Osteoblast (primary cell): Measurements from ENCODE around the gene MRC1. TPM values are rescaled to one million over a fixed set of nuclear protein-coding genes. Genes with fewer than 3 reads are reported as not detected.

Source experiments
- DNase-seq: peaks from one replicate; pipeline ENCODE4 v3.0.0; 2011; ENCODE audit warnings: low spot score, mixed read lengths; ENCODE audit not compliant: insufficient read length; ENCODE audit errors: missing footprints
- H2AFZ ChIP-seq: 2 replicates; pipeline ENCODE4 v1.6.0; 2011; ENCODE audit warnings: mild to moderate bottlenecking, low read length
- H3K27ac ChIP-seq: 2 replicates; pipeline ENCODE4 v1.5.1; 2011; ENCODE audit warnings: mild to moderate bottlenecking, low read depth, low read length, moderate library complexity
- H3K27me3 ChIP-seq: 2 replicates; pipeline ENCODE4 v1.6.0; 2012; ENCODE audit warnings: mild to moderate bottlenecking, control low read depth, inconsistent platforms, low read length, moderate library complexity; ENCODE audit not compliant: insufficient read depth
- H3K36me3 ChIP-seq: 2 replicates; pipeline ENCODE4 v1.5.1; 2011; ENCODE audit warnings: mild to moderate bottlenecking, low read length, control low read depth, moderate library complexity; ENCODE audit not compliant: insufficient read depth
- H3K4me1 ChIP-seq: 2 replicates; pipeline ENCODE4 v1.5.1; 2011; ENCODE audit warnings: mild to moderate bottlenecking, low read length, control low read depth, moderate library complexity; ENCODE audit not compliant: insufficient read depth
- H3K4me2 ChIP-seq: 2 replicates; pipeline ENCODE4 v1.6.0; 2011; ENCODE audit warnings: mild to moderate bottlenecking, low read length; ENCODE audit not compliant: insufficient read depth
- H3K4me3 ChIP-seq: fragments of 200-600 bp; sonication (generic); 3 replicates; pipeline ENCODE4 v1.5.1; 2012; ENCODE audit warnings: mild to moderate bottlenecking, low read length, inconsistent platforms; ENCODE audit not compliant: insufficient read depth
- H3K79me2 ChIP-seq: 2 replicates; pipeline ENCODE4 v1.6.0; 2012; ENCODE audit warnings: mild to moderate bottlenecking, low read length, control low read depth, inconsistent platforms; ENCODE audit not compliant: insufficient read depth
- H3K9me3 ChIP-seq: 2 replicates; pipeline ENCODE4 v1.5.1; 2011; ENCODE audit warnings: low read depth, low read length, control low read depth
- H4K20me1 ChIP-seq: 2 replicates; pipeline ENCODE4 v1.6.0; 2012; ENCODE audit warnings: mild to moderate bottlenecking, low read length, control low read depth; ENCODE audit not compliant: insufficient read depth
- CTCF ChIP-seq: IDR thresholded peaks from 2 replicates; pipeline ENCODE4 v1.5.1; 2011; ENCODE audit warnings: mild to moderate bottlenecking, low read depth, low read length, moderate library complexity; ENCODE audit errors: extremely low read depth
- total RNA-seq: library from RNA; depleted of rRNA; stranded (reverse); fragments of >200 nt; gene quantifications from 2 replicates; pipeline ENCODE4 v1.2.3, GENCODE V29; 2012

MRC1 gene
- total RNA-seq, 1 donor, result 0.36 TPM

- Histone ChIP-seq H3K9me3 (no peaks in the 10 kb centered on the region), H3K27me3 (no peaks in the 10 kb centered on the region), H2AFZ (no peak overlapping the region), H3K27ac (no peak overlapping the region), H3K4me2 (no peak overlapping the region), H4K20me1 (no peaks in the 10 kb centered on the region), H3K79me2 (no peaks in the 10 kb centered on the region), H3K36me3 (no peaks in the 10 kb centered on the region), H3K4me1 (no peaks in the 10 kb centered on the region), H3K4me3 (no peak overlapping the region)
- DNase-seq, result no peak
- TF ChIP-seq CTCF, result no peak
Observed at GRCh38 chr10:17914169-17915045, 105.3 kb downstream of the MRC1 start.

- H3K4me2 ChIP-seq, result no peak overlapping the region
- H3K27me3 ChIP-seq, result no peaks in the 10 kb centered on the region
- no peaks in the 10 kb centered on the region for H4K20me1 ChIP-seq
- no peak overlapping the region for H3K4me3 ChIP-seq
- H2AFZ ChIP-seq, result no peak overlapping the region
- H3K36me3 ChIP-seq, result no peaks in the 10 kb centered on the region
- no peaks in the 10 kb centered on the region for H3K4me1 ChIP-seq
- H3K9me3 ChIP-seq, result no peaks in the 10 kb centered on the region
- no peak for TF ChIP-seq CTCF
- H3K79me2 ChIP-seq, result no peaks in the 10 kb centered on the region
- no peak for DNase-seq
- no peak overlapping the region for H3K27ac ChIP-seq
Observed at GRCh38 chr10:17915181-17915580, 106.0 kb downstream of the MRC1 start.

- Histone ChIP-seq H3K27ac (no peak overlapping the region), H3K4me2 (no peak overlapping the region), H4K20me1 (no peaks in the 10 kb centered on the region), H2AFZ (peak overlapping the region; percentile 44), H3K36me3 (no peaks in the 10 kb centered on the region), H3K79me2 (no peaks in the 10 kb centered on the region), H3K4me1 (peaks cover 6% of the 10 kb centered on the region), H3K27me3 (no peaks in the 10 kb centered on the region), H3K9me3 (no peaks in the 10 kb centered on the region), H3K4me3 (no peak overlapping the region)
- TF ChIP-seq CTCF, result no peak
- DNase-seq, result no peak
Observed at GRCh38 chr10:17918187-17918903, 109.2 kb downstream of the MRC1 start.

- H3K4me1 ChIP-seq, result peaks cover 18% of the 10 kb centered on the region
- H3K79me2 ChIP-seq, result no peaks in the 10 kb centered on the region
- H3K27me3 ChIP-seq, result no peaks in the 10 kb centered on the region
- no peak overlapping the region for H3K4me3 ChIP-seq
- H3K36me3 ChIP-seq, result no peaks in the 10 kb centered on the region
- H3K4me2 ChIP-seq, result no peak overlapping the region
- H4K20me1 ChIP-seq, result no peaks in the 10 kb centered on the region
- H3K27ac ChIP-seq, result no peak overlapping the region
- DNase-seq, result no peak
- no peaks in the 10 kb centered on the region for H3K9me3 ChIP-seq
- H2AFZ ChIP-seq, result no peak overlapping the region
- no peak for TF ChIP-seq CTCF
Observed at GRCh38 chr10:17921378-17921777, 112.2 kb downstream of the MRC1 start.
